ENCODE results near the gene APMAP. TPM values are rescaled to one million over a fixed set of nuclear protein-coding genes. Genes with fewer than 3 reads are reported as not detected.
"Not testable (repeated sequence)": the region's sequence is repeated elsewhere in the genome, so short reads cannot be mapped to it uniquely, and the experiment has no call there.

The APMAP gene
- total RNA-seq, 3 donors from 2014 or later = 58.8 to 61.9 (median 61.4) TPM

DNA sequence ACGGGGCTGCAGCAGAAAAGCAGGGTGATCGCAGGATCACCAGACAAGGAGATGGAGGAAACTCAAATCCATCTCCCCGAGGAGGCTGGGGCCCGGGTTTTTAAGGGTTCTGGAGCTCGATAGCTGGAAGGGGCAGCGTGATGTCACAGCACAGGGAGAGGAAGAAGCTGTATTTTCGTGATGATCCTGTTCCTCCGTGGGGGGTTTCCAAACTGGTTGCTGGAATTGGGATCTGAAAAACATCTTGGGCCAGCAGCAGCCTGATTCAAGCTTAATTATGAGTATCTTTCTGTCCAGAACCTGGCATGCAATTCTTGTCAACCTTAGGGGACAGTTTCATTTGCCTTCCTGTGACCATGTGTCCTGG is 39.4 kb downstream of the APMAP start:
- Mint-ChIP-seq H3K9me3 (no peaks in the 10 kb centered on the region), H3K27me3 (ENCODE audit: low read depth) (no peaks in the 10 kb centered on the region), H3K4me1 (ENCODE audit: low read depth) (peaks cover 61% of the 10 kb centered on the region), H3K36me3 (ENCODE audit: insufficient read depth) (peaks cover 8% of the 10 kb centered on the region), H3K4me3 (peak overlapping the region; percentile 37)
- ATAC-seq (no peak), DNase-seq (no peak)

- Mint-ChIP-seq H3K27me3 (ENCODE audit: low read depth) (no peaks in the 10 kb centered on the region), H3K36me3 (ENCODE audit: insufficient read depth) (peaks cover 7% of the 10 kb centered on the region), H3K9me3 (no peaks in the 10 kb centered on the region), H3K4me1 (ENCODE audit: low read depth) (peaks cover 65% of the 10 kb centered on the region), H3K4me3 (peak overlapping the region; percentile 88)
- no peak for ATAC-seq
- no peak for DNase-seq
Observed at GRCh38 chr20:24952376-24953208, 40.0 kb downstream of the APMAP start.

GRCh38 chr20:24951536-24952083 is 40.9 kb downstream of the APMAP start:
- peaks cover 74% of the 10 kb centered on the region for H3K4me1 Mint-ChIP-seq (ENCODE audit: low read depth)
- H3K9me3 Mint-ChIP-seq = peaks cover 9% of the 10 kb centered on the region
- peaks cover 12% of the 10 kb centered on the region for H3K36me3 Mint-ChIP-seq (ENCODE audit: insufficient read depth)
- DNase-seq (no peak), ATAC-seq (no peak)
- H3K27me3 Mint-ChIP-seq (ENCODE audit: low read depth) = no peaks in the 10 kb centered on the region
- H3K4me3 Mint-ChIP-seq = peak overlapping the region; percentile 88

GRCh38 chr20:24950836-24951525 is 41.6 kb downstream of the APMAP start:
- DNase-seq (no peak), ATAC-seq (no peak)
- peak overlapping the region; percentile 88 for H3K4me3 Mint-ChIP-seq
- no peaks in the 10 kb centered on the region for H3K27me3 Mint-ChIP-seq (ENCODE audit: low read depth)
- peaks cover 14% of the 10 kb centered on the region for H3K36me3 Mint-ChIP-seq (ENCODE audit: insufficient read depth)
- H3K4me1 Mint-ChIP-seq (ENCODE audit: low read depth) = peaks cover 70% of the 10 kb centered on the region
- peaks cover 10% of the 10 kb centered on the region for H3K9me3 Mint-ChIP-seq

DNA sequence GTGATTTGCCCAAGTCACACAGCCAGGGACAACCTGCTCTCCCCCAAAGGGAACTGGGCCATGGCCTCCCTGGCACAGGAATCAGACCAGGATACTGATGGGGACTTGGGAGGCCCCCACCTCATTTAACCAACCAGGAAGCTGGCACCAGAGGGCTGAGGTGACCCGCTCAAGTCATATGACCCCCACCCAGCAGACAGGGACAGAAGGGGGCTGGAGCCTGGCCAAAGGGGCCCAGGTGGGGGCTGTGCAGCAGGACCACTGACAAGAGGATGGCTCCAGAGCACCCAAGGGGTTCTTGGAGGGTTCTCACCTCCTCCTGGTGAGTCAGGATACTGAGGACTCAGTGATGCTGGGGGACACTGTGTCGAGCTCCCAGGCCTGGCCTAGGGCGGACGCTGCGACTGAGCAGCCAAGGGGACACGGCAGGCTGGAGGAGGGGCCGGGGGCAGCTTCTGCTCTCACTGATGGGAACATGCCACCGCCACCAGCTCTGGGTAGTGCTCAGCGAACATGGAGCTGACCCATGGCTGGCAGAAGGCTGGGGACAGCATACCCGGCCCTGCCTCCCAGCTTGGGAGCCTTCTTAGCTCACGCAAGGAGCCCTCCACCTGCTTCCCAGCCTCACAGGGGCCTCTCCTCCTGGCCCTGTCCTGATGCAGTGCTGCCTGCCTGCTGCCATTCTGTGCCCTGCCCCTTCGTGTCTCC is 42.3 kb downstream of the APMAP start:
- ATAC-seq = no peak
- no peaks in the 10 kb centered on the region for H3K27me3 Mint-ChIP-seq (ENCODE audit: low read depth)
- H3K9me3 Mint-ChIP-seq = peaks cover 17% of the 10 kb centered on the region
- no peak for DNase-seq
- peaks cover 71% of the 10 kb centered on the region for H3K4me1 Mint-ChIP-seq (ENCODE audit: low read depth)
- peaks cover 18% of the 10 kb centered on the region for H3K36me3 Mint-ChIP-seq (ENCODE audit: insufficient read depth)
- H3K4me3 Mint-ChIP-seq = peak overlapping the region; percentile 88

GRCh38 chr20:24949756-24950127 is 42.8 kb downstream of the APMAP start:
- ATAC-seq (peak; percentile 9 to 20), DNase-seq (no peak)
- Mint-ChIP-seq H3K36me3 (ENCODE audit: insufficient read depth) (peaks cover 18% of the 10 kb centered on the region), H3K4me1 (ENCODE audit: low read depth) (peaks cover 66% of the 10 kb centered on the region), H3K4me3 (peak overlapping the region; percentile 88), H3K9me3 (peaks cover 21% of the 10 kb centered on the region), H3K27me3 (ENCODE audit: low read depth) (no peaks in the 10 kb centered on the region)

DNA sequence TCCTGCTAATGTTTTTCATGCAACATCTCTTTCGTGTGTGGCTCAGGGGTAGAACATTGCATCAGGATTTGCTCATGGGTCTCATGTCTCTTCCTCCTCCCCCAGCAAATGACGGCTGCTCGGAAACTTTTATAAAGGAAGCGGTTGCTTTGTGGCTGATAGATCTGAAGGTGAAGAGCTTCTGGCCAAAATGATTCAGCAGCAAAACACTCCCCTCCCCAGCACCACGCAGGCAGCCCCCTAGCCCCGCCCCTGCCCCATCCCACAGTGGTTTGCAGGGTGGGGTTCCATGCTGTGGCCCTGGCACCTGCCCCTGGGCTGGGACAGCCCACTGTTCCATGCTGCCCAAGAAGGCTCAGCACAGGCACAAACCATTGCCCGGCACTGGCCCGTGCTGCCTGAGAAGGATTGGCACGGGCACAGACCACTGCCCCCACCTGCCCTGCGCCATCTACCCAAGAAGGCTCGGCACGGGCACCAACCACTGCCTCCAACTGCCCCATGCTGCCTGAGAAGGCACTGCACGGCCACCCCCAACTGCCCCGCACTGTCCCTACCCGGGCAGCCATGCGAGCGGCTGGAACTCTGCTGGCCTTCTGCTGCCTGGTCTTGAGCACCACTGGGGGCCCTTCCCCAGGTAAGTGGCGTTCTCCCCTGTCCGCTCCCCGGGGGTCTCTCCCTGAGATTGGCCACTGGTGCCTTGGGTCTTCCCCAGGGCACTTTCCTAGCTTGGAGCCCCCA is 43.4 kb downstream of the APMAP start, which contains the start of gene CST7:
Gene CST7, plus strand, starts transcription at position 331 of the 741 bp plus-strand sequence. Its CDS starts 237 bp downstream, at position 568.
- Mint-ChIP-seq H3K4me3 (peak within 1 kb of the TSS; percentile 88), H3K27me3 (ENCODE audit: low read depth) (no peaks in the 10 kb centered on the region), H3K4me1 (ENCODE audit: low read depth) (peaks cover 62% of the 10 kb centered on the region), H3K9me3 (peaks cover 27% of the 10 kb centered on the region), H3K36me3 (ENCODE audit: insufficient read depth) (peaks cover 20% of the 10 kb centered on the region)
- peak; percentile 79 for DNase-seq
- ATAC-seq = peak; percentile 92 to 94

DNA sequence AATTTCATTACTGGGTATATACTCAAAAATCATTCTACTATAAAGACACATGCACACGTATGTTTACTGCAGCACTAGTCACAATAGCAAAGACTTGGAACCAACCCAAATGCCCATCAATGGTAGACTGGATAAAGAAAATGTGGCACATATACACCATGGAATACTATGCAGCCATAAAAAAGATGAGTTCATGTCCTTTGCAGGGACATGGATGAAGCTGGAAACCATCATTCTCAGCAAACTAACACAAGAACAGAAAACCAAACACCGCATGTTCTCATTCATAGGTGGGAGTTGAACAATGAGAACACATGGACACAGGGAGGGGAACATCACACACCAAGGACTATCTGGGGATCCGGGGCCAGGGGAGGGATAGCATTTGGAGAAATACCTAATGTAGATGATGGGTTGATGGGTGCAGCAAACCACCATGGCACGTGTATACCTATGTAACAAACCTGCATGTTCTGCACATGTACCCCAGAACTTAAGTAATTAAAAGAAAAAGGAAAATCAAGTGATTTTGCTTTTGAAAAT is 44.1 kb downstream of the APMAP start:
- H3K4me1 Mint-ChIP-seq (ENCODE audit: low read depth) = peaks cover 56% of the 10 kb centered on the region
- peak overlapping the region; percentile 88 for H3K4me3 Mint-ChIP-seq
- not testable (repeated sequence) for H3K27me3 Mint-ChIP-seq (ENCODE audit: low read depth); DNase-seq; ATAC-seq
- H3K36me3 Mint-ChIP-seq (ENCODE audit: insufficient read depth) = peaks cover 21% of the 10 kb centered on the region
- H3K9me3 Mint-ChIP-seq = peaks cover 31% of the 10 kb centered on the region

- H3K4me3 Mint-ChIP-seq; H3K27me3 Mint-ChIP-seq (ENCODE audit: low read depth); DNase-seq; ATAC-seq: not testable (repeated sequence)
- H3K4me1 Mint-ChIP-seq (ENCODE audit: low read depth) = peaks cover 41% of the 10 kb centered on the region
- peaks cover 16% of the 10 kb centered on the region for H3K36me3 Mint-ChIP-seq (ENCODE audit: insufficient read depth)
- H3K9me3 Mint-ChIP-seq = peaks cover 31% of the 10 kb centered on the region
Observed at GRCh38 chr20:24946376-24946775, 46.2 kb downstream of the APMAP start.

- no peaks in the 10 kb centered on the region for H3K27me3 Mint-ChIP-seq (ENCODE audit: low read depth)
- H3K9me3 Mint-ChIP-seq = peaks cover 37% of the 10 kb centered on the region
- no peak overlapping the region for H3K4me3 Mint-ChIP-seq
- ATAC-seq (no peak), DNase-seq (no peak)
- H3K36me3 Mint-ChIP-seq (ENCODE audit: insufficient read depth) = peaks cover 23% of the 10 kb centered on the region
- peaks cover 28% of the 10 kb centered on the region for H3K4me1 Mint-ChIP-seq (ENCODE audit: low read depth)
Observed at GRCh38 chr20:24943731-24944130, 48.8 kb downstream of the APMAP start.

- Mint-ChIP-seq H3K9me3 (peaks cover 37% of the 10 kb centered on the region), H3K27me3 (ENCODE audit: low read depth) (no peaks in the 10 kb centered on the region), H3K36me3 (ENCODE audit: insufficient read depth) (peaks cover 23% of the 10 kb centered on the region), H3K4me3 (no peak overlapping the region), H3K4me1 (ENCODE audit: low read depth) (peaks cover 23% of the 10 kb centered on the region)
- ATAC-seq (no peak), DNase-seq (no peak)
Observed at GRCh38 chr20:24943196-24943595, 49.4 kb downstream of the APMAP start.

DNA sequence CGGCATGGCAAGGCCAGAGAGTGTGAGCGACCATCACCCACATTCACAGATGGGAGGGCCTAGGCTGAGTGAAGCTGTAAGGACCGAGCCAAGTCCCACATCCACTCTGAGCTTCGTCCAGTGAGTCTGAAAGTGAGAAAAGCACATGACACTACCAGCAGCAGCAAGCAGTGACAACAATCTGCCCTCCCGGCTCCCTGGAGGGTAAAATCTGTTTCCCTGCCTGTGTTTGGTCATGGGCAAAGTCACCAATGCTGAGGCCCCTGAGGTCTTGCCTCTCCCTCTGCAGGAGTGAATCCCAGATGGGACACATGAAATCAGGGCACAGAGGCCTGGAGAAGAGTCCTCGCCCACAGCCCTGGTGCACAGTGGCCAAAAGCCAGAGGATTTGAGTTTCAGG is 49.9 kb downstream of the APMAP start:
- Mint-ChIP-seq H3K27me3 (ENCODE audit: low read depth) (no peaks in the 10 kb centered on the region), H3K4me3 (no peak overlapping the region), H3K36me3 (ENCODE audit: insufficient read depth) (peaks cover 20% of the 10 kb centered on the region), H3K4me1 (ENCODE audit: low read depth) (peaks cover 18% of the 10 kb centered on the region), H3K9me3 (peaks cover 37% of the 10 kb centered on the region)
- DNase-seq = no peak
- no peak for ATAC-seq

DNA sequence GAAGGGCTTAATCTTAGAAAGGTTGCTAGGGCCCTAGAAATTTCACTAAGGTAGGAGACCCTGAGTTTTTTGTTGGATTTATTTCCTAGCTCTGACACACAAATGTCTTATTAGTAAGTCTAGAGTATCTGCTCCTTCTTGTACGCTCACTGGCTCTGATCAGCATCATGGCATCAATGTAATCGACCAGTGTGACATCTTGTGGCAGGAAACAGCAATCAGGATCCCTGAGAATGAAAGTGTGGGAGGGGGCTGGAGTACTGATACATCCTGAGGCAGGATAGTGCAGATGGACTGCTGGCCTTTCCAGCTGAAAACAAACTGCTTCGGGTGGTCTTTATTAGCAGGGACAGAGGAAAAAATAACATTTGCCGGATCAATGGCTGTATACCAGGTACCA is 53.5 kb downstream of the APMAP start:
- no peak overlapping the region for H3K4me3 Mint-ChIP-seq
- no peaks in the 10 kb centered on the region for H3K27me3 Mint-ChIP-seq (ENCODE audit: low read depth)
- DNase-seq (no peak), ATAC-seq (no peak)
- H3K9me3 Mint-ChIP-seq = peaks cover 9% of the 10 kb centered on the region
- H3K4me1 Mint-ChIP-seq (ENCODE audit: low read depth) = no peaks in the 10 kb centered on the region
- peaks cover 7% of the 10 kb centered on the region for H3K36me3 Mint-ChIP-seq (ENCODE audit: insufficient read depth)
